ENCODE data around the gene ZBTB7C.

Gene ZBTB7C

GRCh38 chr18:48250362-48250907, 158.7 kb downstream of the ZBTB7C start:
- TF ChIP-seq, protein P1, sequence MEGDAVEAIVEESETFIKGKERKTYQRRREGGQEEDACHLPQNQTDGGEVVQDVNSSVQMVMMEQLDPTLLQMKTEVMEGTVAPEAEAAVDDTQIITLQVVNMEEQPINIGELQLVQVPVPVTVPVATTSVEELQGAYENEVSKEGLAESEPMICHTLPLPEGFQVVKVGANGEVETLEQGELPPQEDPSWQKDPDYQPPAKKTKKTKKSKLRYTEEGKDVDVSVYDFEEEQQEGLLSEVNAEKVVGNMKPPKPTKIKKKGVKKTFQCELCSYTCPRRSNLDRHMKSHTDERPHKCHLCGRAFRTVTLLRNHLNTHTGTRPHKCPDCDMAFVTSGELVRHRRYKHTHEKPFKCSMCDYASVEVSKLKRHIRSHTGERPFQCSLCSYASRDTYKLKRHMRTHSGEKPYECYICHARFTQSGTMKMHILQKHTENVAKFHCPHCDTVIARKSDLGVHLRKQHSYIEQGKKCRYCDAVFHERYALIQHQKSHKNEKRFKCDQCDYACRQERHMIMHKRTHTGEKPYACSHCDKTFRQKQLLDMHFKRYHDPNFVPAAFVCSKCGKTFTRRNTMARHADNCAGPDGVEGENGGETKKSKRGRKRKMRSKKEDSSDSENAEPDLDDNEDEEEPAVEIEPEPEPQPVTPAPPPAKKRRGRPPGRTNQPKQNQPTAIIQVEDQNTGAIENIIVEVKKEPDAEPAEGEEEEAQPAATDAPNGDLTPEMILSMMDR (IDR thresholded peaks at IDR 0.05; ENCODE audit: borderline replicate concordance, control extremely low read depth, extremely low read depth, insufficient read depth, missing control alignments): no peak
- no peak for DNase-seq (ENCODE audit: low spot score)
- in situ Hi-C loops (cut with MboI; ENCODE audit: low sequenced_read_pairs, unreplicated experiment): no loop called here

DNA sequence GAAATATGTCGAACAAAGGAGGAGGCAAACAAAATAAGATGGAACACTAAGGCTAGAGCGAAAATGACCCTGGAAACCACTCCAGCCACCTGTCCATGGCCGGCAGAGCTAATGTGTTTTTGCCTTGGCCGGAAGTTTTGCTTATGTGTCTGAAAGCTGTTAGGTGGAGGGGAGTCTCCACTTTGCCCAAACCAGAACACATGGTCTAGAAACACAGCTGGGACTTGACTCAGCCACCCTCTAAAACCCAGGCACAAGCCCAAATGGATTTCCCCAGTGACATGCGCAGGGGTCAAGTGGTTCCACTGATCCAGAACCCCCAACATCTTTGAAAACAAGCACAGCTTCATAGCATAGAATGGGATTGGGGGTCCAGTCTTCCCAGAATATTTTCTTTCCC, 159.3 kb downstream of the ZBTB7C start:
- no peak for DNase-seq (ENCODE audit: low spot score)
- in situ Hi-C loops (cut with MboI; ENCODE audit: low sequenced_read_pairs, unreplicated experiment): no loop called here
- TF ChIP-seq, protein P1 (IDR thresholded peaks at IDR 0.05; ENCODE audit: borderline replicate concordance, control extremely low read depth, extremely low read depth, insufficient read depth, missing control alignments): no peak

- TF ChIP-seq, protein P1 (IDR thresholded peaks at IDR 0.05; ENCODE audit: borderline replicate concordance, control extremely low read depth, extremely low read depth, insufficient read depth, missing control alignments): no peak
- no peak for DNase-seq (ENCODE audit: low spot score)
- in situ Hi-C loops (cut with MboI; ENCODE audit: low sequenced_read_pairs, unreplicated experiment): no loop called here
These were observed 164.7 kb downstream of the ZBTB7C start for GRCh38 chr18:48244530-48244929.

DNA sequence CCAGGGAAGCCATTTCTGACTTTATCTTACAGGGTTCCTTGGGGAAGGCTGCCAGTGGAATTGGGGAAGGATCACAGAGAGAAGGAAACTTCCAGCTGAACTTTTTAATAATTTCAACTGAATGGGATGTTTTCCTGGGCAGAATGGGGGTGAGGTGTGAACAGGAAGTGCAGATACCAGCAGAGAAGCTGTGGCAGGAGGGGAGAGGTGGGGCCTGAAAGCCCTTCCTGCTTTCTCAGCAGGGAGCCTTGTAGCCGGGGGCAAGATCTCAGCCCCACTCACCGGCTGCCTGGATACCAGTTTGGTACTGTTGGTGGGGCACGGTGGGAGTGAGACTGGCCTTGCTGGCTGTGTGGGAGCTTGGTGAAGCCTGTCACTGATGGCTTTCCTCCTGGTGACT, 170.5 kb downstream of the ZBTB7C start:
- TF ChIP-seq, protein P1 (IDR thresholded peaks at IDR 0.05; ENCODE audit: borderline replicate concordance, control extremely low read depth, extremely low read depth, insufficient read depth, missing control alignments): no peak
- in situ Hi-C loops (cut with MboI; ENCODE audit: low sequenced_read_pairs, unreplicated experiment): no loop called here
- DNase-seq (ENCODE audit: low spot score): no peak

GRCh38 chr18:48238206-48238605, 171.0 kb downstream of the ZBTB7C start:
- no peak for DNase-seq (ENCODE audit: low spot score)
- in situ Hi-C loops (cut with MboI; ENCODE audit: low sequenced_read_pairs, unreplicated experiment): no loop called here

DNA sequence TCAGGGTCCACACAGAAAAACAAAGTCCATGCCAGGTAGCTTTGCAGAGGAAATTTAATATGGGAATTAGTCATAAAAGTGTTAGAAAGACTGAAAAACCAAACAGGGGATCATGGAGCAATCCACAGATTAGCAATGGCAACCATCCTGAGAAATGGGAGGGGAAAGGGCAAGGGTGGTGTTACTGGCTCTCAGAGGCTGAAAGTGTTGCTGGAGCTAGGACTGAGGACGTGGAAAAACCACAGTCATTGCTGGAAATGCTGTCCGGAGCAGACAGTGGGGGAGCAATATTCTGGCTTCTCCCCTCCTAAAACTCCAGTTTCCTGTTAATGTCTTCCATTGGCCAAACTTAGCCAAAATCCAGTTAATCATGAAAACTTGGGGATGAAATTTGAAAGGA, 172.4 kb downstream of the ZBTB7C start:
- DNase-seq (ENCODE audit: low spot score): no peak
- TF ChIP-seq, protein P1 (IDR thresholded peaks at IDR 0.05; ENCODE audit: borderline replicate concordance, control extremely low read depth, extremely low read depth, insufficient read depth, missing control alignments): no peak
- in situ Hi-C loops (cut with MboI; ENCODE audit: low sequenced_read_pairs, unreplicated experiment): no loop called here

More at GRCh38 chr18:48238206-48238605, 171.0 kb downstream of the ZBTB7C start:
- TF ChIP-seq, protein P1 (IDR thresholded peaks at IDR 0.05; ENCODE audit: borderline replicate concordance, control extremely low read depth, extremely low read depth, insufficient read depth, missing control alignments): no peak
